ENCODE results near the gene PRKCG.

The PRKCG gene

DNA sequence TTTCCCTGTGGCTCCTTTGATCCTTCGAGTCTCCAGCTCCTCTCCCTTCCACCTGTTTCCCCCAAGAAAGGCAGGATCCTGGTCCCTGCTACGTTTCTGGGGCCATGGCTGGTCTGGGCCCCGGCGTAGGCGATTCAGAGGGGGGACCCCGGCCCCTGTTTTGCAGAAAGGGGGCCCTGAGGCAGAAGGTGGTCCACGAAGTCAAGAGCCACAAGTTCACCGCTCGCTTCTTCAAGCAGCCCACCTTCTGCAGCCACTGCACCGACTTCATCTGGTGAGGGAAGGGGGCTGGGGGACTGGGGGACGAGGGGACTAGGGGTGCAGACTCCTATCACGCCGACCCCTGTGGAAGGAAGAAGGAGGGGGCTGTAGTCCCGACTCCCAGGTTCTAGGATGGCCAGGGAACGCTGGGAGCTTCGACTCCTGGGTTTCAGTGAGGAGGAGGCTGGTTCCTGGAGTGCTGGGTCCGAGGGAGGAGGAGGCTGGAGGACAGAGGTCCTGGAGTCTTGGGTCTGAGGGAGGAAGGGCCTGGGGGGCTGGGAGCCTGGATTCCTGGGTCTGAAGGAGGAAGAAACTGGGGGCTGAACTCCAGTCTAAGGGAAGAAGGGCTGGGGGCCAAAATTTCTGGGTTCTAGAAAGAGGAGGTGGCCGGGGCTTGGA, 524 bp downstream of the PRKCG start:
- TF ChIP-seq, protein P1, sequence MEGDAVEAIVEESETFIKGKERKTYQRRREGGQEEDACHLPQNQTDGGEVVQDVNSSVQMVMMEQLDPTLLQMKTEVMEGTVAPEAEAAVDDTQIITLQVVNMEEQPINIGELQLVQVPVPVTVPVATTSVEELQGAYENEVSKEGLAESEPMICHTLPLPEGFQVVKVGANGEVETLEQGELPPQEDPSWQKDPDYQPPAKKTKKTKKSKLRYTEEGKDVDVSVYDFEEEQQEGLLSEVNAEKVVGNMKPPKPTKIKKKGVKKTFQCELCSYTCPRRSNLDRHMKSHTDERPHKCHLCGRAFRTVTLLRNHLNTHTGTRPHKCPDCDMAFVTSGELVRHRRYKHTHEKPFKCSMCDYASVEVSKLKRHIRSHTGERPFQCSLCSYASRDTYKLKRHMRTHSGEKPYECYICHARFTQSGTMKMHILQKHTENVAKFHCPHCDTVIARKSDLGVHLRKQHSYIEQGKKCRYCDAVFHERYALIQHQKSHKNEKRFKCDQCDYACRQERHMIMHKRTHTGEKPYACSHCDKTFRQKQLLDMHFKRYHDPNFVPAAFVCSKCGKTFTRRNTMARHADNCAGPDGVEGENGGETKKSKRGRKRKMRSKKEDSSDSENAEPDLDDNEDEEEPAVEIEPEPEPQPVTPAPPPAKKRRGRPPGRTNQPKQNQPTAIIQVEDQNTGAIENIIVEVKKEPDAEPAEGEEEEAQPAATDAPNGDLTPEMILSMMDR (conservative IDR thresholded peaks at IDR 0.05; ENCODE audit: low read length) = no peak
- no peak for DNase-seq (ENCODE audit: low read depth)
- H3K4me3 ChIP-seq (ENCODE audit: low read length) = no peak overlapping the region

DNA sequence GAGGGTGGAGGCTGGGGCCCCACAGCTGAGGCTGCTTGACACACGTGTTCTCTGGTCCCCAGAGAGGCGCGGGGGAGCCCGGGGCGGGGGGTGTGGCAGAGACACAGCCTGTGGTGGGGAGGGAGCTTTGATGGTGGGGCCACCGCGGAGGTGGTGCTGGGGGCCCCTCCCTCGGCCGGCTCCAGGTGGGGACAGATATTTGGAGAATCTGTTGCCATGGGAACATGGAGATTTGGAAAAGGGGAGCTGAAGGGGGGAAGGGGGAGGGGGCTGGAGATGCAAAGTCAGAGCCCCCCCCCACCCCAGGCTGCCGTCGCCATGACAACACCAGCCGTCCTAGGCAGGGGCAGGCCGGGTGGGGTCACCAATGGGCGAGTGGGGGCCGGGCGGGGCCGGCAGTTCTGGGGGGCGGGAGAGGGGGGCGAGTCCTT, 1.2 kb downstream of the PRKCG start:
- no peak for DNase-seq (ENCODE audit: low read depth)
- TF ChIP-seq, protein P1 (conservative IDR thresholded peaks at IDR 0.05; ENCODE audit: low read length) = no peak
- no peak overlapping the region for H3K4me3 ChIP-seq (ENCODE audit: low read length)

DNA sequence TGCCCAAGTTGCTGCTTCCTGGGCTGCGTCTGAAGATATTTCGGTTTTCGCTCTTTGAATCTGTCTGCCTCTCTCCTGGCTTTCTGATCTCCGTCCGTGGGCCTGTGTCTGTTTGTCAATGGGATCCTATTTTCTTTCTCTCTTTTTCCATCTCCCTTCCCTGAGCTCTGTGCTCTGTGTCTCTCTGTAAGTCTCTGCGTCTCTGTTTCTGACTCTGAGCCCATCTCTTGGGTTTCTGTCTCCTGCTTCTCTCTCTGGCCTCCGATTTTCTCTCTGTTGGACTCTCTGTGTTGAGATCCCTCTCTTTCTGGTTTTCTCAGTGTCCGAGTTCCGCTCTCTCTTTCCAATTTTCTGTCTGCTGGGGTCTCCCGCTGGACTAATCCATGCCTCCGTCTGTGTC, 1.7 kb downstream of the PRKCG start:
- DNase-seq (ENCODE audit: low read depth) = no peak

DNA sequence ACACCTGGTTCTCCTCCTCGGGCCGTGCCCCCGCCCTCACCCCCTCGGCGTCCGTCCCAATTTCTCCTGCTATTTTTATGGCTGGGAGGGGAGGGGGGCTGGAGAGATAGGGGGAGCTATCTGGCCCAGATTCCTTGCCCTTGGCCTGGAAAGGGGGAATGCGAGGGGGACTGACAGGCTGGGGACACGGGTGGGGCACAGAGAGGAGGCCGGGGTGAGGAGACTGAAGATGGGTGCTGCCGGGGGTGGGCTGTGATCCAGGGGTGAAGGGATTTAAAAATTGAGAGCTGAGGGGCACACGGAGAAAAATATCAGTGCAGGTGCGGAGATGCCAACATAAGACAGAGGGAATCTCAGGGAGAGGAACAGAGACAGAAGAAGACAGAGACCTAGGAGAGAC, 2.3 kb downstream of the PRKCG start:
- H3K4me3 ChIP-seq (ENCODE audit: low read length) = no peak overlapping the region
- TF ChIP-seq, protein P1 (conservative IDR thresholded peaks at IDR 0.05; ENCODE audit: low read length) = no peak
- no peak for DNase-seq (ENCODE audit: low read depth)

More for the DNA sequence above, 1.7 kb downstream of the PRKCG start:
- no peak overlapping the region for H3K4me3 ChIP-seq (ENCODE audit: low read length)
- TF ChIP-seq, protein P1 (conservative IDR thresholded peaks at IDR 0.05; ENCODE audit: low read length) = no peak

DNA sequence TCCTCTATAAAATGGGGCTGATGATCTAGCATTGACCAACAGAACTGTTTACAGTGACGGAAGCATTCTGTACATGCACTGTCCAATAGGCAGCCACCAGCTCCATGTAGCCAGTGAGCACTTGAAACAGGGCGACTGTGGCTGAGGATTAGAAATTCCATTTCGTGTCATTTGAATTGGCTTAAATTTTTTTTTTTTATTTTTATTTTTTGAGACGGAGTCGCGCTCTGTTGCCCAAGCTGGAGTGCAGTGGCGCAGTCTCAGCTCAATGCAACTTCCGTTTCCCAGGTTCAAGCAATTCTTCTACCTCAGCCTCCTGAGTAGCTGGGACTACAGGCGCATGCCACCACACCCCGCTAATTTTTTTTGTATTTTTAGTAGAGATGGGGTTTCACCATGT, 3.0 kb downstream of the PRKCG start:
- no peak overlapping the region for H3K4me3 ChIP-seq (ENCODE audit: low read length)
- DNase-seq (ENCODE audit: low read depth) = no peak
- TF ChIP-seq, protein P1 (conservative IDR thresholded peaks at IDR 0.05; ENCODE audit: low read length) = no peak

DNA sequence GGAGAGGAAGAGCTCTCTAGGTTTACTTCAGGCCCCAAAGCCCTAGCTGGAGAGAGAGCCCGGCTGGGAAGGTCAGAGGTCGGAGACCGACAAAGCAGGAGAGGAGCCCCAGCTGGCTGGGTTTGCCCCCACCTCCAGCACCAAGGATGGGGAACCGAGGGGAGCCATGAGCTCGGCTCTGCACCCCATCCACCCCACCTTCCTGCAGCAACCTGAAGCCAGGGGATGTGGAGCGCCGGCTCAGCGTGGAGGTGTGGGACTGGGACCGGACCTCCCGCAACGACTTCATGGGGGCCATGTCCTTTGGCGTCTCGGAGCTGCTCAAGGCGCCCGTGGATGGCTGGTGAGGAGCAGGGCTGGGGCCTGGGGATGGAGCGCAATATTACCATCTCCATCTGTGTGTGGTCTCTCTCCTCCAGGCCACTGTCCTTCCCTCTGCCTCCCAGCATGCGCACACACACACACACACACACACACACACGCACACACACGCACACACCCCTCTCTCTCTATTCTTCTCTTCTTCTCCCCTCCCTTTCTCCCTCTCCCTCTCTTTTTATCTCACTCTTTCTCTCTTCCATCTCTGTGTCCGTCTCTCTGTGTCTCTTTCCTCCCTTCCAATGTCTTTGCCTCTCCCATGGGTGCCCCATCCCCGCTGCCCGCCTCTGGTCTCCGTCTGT, 10.4 kb downstream of the PRKCG start:
- no peak overlapping the region for H3K4me3 ChIP-seq (ENCODE audit: low read length)
- DNase-seq (ENCODE audit: low read depth) = no peak
- TF ChIP-seq, protein P1 (conservative IDR thresholded peaks at IDR 0.05; ENCODE audit: low read length) = no peak

DNA sequence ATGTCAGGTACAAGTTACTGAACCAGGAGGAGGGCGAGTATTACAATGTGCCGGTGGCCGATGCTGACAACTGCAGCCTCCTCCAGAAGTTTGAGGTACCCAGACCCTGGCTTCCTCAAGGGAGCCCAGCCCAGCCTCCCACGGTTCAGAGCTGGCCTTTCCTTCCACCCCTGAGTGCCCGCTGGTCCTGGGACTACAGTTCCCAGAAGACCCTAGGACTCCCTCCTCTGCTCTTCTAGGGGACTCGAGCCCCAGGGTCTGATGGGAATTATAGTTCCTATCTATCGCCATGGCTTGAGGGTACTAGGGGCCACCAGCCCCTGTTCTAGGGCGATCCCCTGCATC, 11.0 kb downstream of the PRKCG start:
- TF ChIP-seq, protein P1 (conservative IDR thresholded peaks at IDR 0.05; ENCODE audit: low read length) = no peak
- DNase-seq (ENCODE audit: low read depth) = no peak
- no peak overlapping the region for H3K4me3 ChIP-seq (ENCODE audit: low read length)
